ENCODE measurements around the gene CHADL.
"Not testable (repeated sequence)": the region's sequence is repeated elsewhere in the genome, so short reads cannot be mapped to it uniquely, and the experiment has no call there.

CHADL gene

DNA sequence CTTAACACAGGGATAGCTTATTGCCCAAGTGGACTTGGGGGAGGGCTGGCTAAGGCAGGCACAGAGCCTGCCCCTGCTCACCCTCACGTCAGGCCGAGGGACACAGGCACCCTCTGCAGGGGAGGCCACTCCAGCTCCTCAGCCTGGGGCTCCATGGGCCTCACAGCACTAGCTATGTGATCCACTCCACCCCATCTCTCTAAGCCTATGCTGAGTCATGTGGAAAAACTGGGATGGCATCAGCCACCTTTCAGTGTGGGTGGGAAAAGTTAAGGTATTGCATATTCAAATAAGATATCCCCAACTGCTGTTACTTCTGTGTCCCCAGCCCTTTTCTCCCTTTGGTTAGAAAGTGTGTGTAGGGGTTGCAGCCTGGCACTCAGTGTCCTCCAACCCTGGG, 23.0 kb upstream of the CHADL start:
- peak overlapping the region; percentile 63 for H3K27ac ChIP-seq
- TF ChIP-seq, protein P1, sequence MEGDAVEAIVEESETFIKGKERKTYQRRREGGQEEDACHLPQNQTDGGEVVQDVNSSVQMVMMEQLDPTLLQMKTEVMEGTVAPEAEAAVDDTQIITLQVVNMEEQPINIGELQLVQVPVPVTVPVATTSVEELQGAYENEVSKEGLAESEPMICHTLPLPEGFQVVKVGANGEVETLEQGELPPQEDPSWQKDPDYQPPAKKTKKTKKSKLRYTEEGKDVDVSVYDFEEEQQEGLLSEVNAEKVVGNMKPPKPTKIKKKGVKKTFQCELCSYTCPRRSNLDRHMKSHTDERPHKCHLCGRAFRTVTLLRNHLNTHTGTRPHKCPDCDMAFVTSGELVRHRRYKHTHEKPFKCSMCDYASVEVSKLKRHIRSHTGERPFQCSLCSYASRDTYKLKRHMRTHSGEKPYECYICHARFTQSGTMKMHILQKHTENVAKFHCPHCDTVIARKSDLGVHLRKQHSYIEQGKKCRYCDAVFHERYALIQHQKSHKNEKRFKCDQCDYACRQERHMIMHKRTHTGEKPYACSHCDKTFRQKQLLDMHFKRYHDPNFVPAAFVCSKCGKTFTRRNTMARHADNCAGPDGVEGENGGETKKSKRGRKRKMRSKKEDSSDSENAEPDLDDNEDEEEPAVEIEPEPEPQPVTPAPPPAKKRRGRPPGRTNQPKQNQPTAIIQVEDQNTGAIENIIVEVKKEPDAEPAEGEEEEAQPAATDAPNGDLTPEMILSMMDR (conservative IDR thresholded peaks at IDR 0.05), result no peak
- TF ChIP-seq ZFX (IDR thresholded peaks at IDR 0.05), result no peak

DNA sequence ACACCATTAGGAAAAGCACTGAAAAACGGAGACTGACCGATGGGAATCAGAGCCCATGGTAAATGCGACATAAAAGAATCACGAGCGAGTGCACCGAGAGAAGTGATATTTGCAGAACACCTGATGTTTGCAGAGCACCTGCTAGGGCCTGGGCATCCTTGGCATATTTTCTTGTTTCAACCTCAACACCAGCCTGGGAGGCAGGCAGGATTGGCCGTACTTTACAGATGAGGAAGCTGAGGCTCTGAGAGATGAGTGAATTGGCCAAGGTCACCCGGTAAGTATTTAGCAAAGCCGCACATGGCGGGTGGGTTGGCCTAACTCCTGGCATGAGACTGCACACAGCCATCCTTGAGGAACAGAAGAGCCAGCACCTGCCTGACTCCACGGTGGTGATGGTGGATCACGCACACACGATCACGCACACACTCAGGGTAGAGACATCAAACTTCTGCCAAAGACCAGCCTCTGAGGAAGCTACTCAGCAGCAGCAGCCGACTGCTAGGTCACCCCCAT, 21.6 kb upstream of the CHADL start:
- no peak for TF ChIP-seq ZFX (IDR thresholded peaks at IDR 0.05)
- TF ChIP-seq, protein P1 (conservative IDR thresholded peaks at IDR 0.05), result no peak
- peak overlapping the region; percentile 63 for H3K27ac ChIP-seq

DNA sequence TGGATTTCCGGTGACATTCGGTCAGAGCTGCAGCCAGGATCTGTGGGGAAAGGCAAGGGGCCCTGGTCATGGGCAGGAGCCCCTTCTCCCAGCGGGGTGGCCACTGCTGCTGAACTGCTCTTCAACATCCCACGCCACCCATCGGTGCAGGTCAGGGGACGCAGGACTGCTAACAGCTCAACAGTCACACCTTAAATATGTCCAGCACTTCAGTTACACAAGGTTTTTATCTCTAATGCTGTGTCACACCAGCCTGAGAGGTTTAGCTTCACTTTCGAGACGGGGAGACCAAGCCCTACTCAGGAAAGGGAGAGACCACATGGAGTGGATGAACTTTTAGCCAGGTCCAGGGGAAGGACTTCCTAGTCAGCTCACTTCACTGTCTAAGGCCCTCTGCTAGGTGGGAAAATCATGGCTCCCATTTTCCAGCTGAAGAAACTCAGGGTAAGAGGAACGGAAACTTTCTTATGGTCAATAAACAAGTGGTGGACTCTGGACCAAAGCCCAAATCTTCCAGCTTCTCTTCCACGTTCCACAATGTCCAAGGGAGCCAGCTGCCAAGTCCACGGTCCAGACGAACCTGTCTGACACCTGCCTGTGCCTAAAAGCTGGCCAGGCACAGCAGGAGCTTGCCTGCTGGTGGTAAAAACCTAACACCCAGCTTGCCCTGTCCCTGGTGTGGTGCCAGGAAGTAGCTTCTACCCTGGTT, 21.0 kb upstream of the CHADL start:
- TF ChIP-seq ZFX (IDR thresholded peaks at IDR 0.05), result no peak
- TF ChIP-seq, protein P1 (conservative IDR thresholded peaks at IDR 0.05), result no peak
- peak overlapping the region; percentile 63 for H3K27ac ChIP-seq

DNA sequence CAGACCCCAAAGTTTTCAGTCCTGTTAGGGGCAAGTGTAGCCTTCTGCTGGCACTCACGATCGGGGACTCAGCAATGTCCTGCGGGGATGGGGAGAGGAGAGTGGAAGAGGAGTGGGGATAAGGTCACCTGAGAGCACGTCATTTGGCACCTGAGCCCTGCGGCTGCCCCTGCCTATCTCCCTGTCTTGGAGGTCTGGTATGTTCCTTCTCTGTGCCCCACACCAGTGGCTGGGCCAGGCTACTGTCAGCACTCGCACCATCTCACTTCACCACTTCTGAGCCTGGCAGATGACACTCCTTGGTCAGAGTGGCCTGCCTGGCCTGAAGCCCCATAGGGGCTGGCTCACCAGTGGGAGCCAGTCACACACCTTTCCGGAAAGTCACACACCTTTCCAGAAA, 20.1 kb upstream of the CHADL start:
- peak overlapping the region; percentile 63 for H3K27ac ChIP-seq

DNA sequence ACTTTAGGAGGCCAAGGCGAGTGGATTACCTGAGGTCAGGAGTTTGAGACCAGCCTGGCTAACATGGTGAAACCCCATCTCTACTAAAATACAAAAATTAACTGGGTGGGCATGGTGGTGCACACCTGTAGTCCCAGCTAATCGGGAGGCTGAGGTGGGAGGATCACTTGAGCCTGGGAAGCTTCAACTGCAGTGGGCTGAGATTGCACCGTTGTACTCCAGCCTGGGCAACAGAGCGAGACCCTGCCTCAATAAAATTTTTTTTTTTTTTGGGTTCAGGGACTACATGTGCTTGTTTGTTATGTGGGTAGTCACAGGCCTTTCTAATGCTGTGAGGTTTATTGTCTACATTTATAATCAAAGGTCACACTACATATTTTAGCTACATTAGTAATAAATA, 19.0 kb upstream of the CHADL start:
- not testable (repeated sequence) for H3K27ac ChIP-seq

More for the DNA sequence above, 20.1 kb upstream of the CHADL start:
- no peak for TF ChIP-seq ZFX (IDR thresholded peaks at IDR 0.05)
- TF ChIP-seq, protein P1 (conservative IDR thresholded peaks at IDR 0.05), result no peak

DNA sequence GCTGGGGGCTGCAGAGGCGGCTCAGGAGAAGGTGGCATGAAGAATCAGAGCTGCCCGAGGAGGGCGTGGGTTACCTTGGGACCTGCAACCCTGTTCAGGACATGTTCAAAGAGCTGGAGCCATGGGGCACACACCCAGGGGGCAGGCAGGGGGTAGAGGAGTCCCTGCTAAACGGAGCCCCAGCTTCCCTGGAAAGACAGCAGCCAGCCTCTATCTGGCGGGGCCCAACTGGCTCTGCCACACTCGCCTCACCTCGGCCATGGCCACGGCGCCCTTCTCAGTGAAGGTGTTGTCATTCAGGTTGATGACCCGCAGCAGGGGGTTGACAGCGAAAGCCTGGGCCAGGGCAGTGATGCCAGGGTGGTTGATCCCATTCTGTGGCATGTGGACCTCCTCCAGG, 17.0 kb upstream of the CHADL start:
- peak overlapping the region; percentile 82 for H3K27ac ChIP-seq
- TF ChIP-seq, protein P1 (conservative IDR thresholded peaks at IDR 0.05), result no peak
- TF ChIP-seq ZFX (IDR thresholded peaks at IDR 0.05), result no peak

DNA sequence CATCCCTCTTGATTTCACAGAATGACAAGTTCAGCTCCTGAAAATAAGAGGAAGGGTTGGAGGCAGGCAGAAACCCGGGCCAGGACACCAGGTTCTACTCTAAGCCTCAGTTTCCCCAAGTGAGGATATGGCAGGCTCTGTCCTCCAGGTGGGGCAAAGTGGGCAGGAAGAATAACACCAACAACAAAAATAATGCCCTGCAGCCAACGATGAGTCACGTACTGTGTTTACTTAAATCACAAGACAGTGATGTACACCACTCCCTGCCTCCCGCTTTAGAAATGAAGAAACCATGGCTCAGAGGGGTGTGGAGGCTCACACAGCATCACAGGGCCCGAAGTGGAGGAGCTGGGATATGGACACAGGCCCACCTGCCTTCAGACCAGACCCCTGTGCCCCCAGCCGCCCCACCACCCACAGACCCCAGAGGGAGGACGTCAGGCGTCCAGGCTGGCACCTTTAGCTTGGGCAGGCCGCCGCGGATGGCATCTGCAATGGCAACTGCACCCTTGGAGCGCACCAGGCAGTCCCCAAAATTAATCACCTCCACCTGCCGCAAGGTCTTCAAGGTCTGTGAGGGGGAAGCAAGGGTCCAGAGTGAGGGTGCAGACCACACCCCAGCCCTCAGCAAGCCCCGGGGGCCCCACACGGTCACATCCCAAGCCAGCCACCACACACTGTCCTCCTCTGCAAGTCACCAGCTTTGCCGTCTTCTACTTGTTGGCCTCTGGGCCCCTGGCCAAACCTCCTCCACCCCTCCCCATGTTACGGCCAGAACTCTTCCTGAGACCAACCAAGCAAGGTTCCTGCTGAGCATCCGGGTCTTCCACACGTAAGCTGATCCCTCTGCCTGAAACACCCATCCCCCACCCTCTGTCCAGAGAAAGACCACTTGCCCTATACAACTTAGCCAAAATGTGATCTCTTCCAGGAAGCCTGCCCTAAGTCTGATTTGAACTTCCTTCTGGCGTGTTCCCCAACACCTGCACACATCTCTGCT, 15.8 kb upstream of the CHADL start:
- H3K27ac ChIP-seq, result peak overlapping the region; percentile 82
- no peak for TF ChIP-seq ZFX (IDR thresholded peaks at IDR 0.05)
- TF ChIP-seq, protein P1 (conservative IDR thresholded peaks at IDR 0.05), result no peak
